Measurements from ENCODE around the gene SAMD13.

- no peak for TF ChIP-seq POLR2AphosphoS5 (IDR thresholded peaks at IDR 0.05)
- no peak for TF ChIP-seq POLR2A (IDR thresholded peaks at IDR 0.05; ENCODE audit: low read depth)
These were observed 58.8 kb downstream of the SAMD13 start for GRCh38 chr1:84360316-84360715.
